Measurements from ENCODE around the gene LRRC56.

LRRC56 gene

DNA sequence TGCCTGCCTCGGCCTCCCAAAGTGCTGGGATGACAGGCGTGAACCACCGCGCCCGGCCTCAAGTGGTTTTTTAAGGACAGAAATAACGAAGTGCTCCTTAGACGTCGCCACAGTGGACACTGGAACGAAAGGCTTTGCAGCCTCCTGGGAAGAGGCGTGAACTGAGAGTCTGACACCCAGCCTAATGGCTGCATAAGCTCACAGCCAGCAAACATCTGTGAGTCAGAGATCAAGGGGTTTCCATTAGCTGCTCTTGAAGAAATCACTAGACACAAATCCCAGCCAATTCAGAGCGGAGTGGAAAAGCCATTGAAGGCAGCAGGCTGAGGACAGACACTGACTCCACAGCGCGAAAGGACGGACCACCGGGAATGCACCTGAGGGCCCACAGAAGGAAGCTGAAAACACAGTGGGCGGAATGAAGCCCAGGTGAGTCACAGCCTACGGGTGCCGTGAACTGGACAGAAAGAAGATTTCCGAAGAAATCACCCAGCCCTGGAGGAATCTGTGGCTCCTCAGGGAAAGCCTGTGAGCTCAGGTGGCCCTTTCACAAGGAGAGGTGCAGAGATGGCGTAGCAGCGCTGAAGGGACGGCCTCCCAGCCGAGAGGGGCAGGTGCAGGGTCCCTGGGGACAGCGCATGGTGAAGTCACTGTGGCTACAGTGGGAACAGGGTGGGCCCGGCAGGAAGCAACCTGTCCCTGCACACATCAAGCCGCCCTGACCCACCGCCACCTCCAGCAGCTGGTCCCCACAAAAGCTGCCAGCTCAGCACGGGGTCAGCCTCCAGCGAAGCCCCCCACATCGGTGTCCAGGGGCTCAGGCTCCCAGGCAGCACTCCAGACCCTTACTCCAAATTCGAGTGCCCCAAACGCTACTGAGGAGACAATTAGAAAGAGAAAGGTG is 11.6 kb downstream of the LRRC56 start:
- H3K36me3 ChIP-seq (ENCODE audit: control insufficient read depth in 2 of 2, insufficient read depth in 1 of 2, low read length in 2 of 2): no peaks in the 10 kb centered on the region
- no peaks in the 10 kb centered on the region for H3K9me3 ChIP-seq (ENCODE audit: control insufficient read depth, insufficient read depth, low read depth, low read length)
- no peak overlapping the region for H3K4me3 ChIP-seq (ENCODE audit: low read depth, low read length)
- TF ChIP-seq SP7 (tag by site-specific recombination; IDR thresholded peaks at IDR 0.05) (no peak), ZNF157 (tag by site-specific recombination; IDR thresholded peaks at IDR 0.05) (no peak), ZNF548 (tag by site-specific recombination; IDR thresholded peaks at IDR 0.05) (no peak), KLF17 (tag by site-specific recombination; IDR thresholded peaks at IDR 0.05) (no peak), REPIN1 (tag by site-specific recombination; IDR thresholded peaks at IDR 0.05; ENCODE audit: low read depth) (no peak), ZNF549 (tag by site-specific recombination; IDR thresholded peaks at IDR 0.05) (no peak), ZNF501 (tag by site-specific recombination; IDR thresholded peaks at IDR 0.05) (no peak)
- no peak overlapping the region for H3K27ac ChIP-seq (ENCODE audit: extremely low read depth, low read depth, low read length)
- ChIA-PET POLR2A (no interaction called here), CTCF (interaction anchor here (0.6 kb wide), 1 partner anchor 46 kb away, joined by 3 read pairs; no protein-coding TSS in a partner anchor)
- no peaks in the 10 kb centered on the region for H3K4me1 ChIP-seq (ENCODE audit: control insufficient read depth, insufficient read depth, low read length)

GRCh38 chr11:550021-550745 is 12.9 kb downstream of the LRRC56 start:
- no peak overlapping the region for H3K27ac ChIP-seq (ENCODE audit: extremely low read depth, low read depth, low read length)
- H3K36me3 ChIP-seq (ENCODE audit: control insufficient read depth in 2 of 2, insufficient read depth in 1 of 2, low read length in 2 of 2): no peaks in the 10 kb centered on the region
- CTCF ChIA-PET: no interaction called here
- no peaks in the 10 kb centered on the region for H3K9me3 ChIP-seq (ENCODE audit: control insufficient read depth, insufficient read depth, low read depth, low read length)
- no peak overlapping the region for H3K4me3 ChIP-seq (ENCODE audit: low read depth, low read length)
- TF ChIP-seq ZNF514 (tag by site-specific recombination; IDR thresholded peaks at IDR 0.05) (no peak), ZNF449 (tag by site-specific recombination; IDR thresholded peaks at IDR 0.05) (no peak), ZNF311 (tag by site-specific recombination; IDR thresholded peaks at IDR 0.05; ENCODE audit: borderline replicate concordance) (no peak), ZBTB20 (tag by site-specific recombination; IDR thresholded peaks at IDR 0.05) (no peak), ZNF157 (tag by site-specific recombination; IDR thresholded peaks at IDR 0.05) (no peak), ZNF335 (tag by site-specific recombination; conservative IDR thresholded peaks at IDR 0.05) (no peak), ZNF701 (tag by site-specific recombination; IDR thresholded peaks at IDR 0.05) (no peak), SCRT2 (tag by site-specific recombination; IDR thresholded peaks at IDR 0.05) (no peak), ZSCAN23 (tag by site-specific recombination; IDR thresholded peaks at IDR 0.05) (no peak), ZNF843 (tag by site-specific recombination; IDR thresholded peaks at IDR 0.05) (no peak), ZNF423 (tag by site-specific recombination; IDR thresholded peaks at IDR 0.05) (no peak), ZNF544 (tag by site-specific recombination; IDR thresholded peaks at IDR 0.05) (no peak), ZXDB (tag by site-specific recombination; IDR thresholded peaks at IDR 0.05) (no peak)
- TF ChIP-seq, protein P1, sequence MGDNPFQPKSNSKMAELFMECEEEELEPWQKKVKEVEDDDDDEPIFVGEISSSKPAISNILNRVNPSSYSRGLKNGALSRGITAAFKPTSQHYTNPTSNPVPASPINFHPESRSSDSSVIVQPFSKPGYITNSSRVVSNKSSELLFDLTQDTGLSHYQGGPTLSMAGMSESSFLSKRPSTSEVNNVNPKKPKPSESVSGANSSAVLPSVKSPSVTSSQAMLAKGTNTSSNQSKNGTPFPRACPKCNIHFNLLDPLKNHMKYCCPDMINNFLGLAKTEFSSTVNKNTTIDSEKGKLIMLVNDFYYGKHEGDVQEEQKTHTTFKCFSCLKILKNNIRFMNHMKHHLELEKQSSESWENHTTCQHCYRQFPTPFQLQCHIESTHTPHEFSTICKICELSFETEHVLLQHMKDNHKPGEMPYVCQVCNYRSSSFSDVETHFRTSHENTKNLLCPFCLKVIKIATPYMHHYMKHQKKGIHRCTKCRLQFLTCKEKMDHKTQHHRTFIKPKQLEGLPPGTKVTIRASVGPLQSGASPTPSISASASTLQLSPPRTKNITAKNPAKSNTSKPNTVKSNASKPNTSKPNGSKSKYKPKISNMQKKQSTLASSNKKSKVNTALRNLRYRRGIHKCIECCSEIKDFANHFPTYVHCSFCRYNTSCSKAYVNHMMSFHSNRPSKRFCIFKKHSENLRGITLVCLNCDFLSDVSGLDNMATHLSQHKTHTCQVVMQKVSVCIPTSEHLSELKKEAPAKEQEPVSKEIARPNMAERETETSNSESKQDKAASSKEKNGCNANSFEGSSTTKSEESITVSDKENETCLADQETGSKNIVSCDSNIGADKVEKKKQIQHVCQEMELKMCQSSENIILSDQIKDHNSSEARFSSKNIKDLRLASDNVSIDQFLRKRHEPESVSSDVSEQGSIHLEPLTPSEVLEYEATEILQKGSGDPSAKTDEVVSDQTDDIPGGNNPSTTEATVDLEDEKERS (tag by site-specific recombination; IDR thresholded peaks at IDR 0.05): no peak
- TF ChIP-seq, protein P2, sequence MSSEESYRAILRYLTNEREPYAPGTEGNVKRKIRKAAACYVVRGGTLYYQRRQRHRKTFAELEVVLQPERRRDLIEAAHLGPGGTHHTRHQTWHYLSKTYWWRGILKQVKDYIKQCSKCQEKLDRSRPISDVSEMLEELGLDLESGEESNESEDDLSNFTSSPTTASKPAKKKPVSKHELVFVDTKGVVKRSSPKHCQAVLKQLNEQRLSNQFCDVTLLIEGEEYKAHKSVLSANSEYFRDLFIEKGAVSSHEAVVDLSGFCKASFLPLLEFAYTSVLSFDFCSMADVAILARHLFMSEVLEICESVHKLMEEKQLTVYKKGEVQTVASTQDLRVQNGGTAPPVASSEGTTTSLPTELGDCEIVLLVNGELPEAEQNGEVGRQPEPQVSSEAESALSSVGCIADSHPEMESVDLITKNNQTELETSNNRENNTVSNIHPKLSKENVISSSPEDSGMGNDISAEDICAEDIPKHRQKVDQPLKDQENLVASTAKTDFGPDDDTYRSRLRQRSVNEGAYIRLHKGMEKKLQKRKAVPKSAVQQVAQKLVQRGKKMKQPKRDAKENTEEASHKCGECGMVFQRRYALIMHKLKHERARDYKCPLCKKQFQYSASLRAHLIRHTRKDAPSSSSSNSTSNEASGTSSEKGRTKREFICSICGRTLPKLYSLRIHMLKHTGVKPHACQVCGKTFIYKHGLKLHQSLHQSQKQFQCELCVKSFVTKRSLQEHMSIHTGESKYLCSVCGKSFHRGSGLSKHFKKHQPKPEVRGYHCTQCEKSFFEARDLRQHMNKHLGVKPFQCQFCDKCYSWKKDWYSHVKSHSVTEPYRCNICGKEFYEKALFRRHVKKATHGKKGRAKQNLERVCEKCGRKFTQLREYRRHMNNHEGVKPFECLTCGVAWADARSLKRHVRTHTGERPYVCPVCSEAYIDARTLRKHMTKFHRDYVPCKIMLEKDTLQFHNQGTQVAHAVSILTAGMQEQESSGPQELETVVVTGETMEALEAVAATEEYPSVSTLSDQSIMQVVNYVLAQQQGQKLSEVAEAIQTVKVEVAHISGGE (tag by site-specific recombination; conservative IDR thresholded peaks at IDR 0.05; ENCODE audit: low read depth): no peak
- H3K4me1 ChIP-seq (ENCODE audit: control insufficient read depth, insufficient read depth, low read length): no peaks in the 10 kb centered on the region
- POLR2A ChIA-PET: interaction anchor here (1.0 kb wide), 1 partner anchor 12 kb away, joined by 3 read pairs; no protein-coding TSS in a partner anchor

Data from HEK293 (cell line).